ENCODE measurements around the gene WDPCP. TPM values are rescaled to one million over a fixed set of nuclear protein-coding genes. Genes with fewer than 3 reads are reported as not detected.

WDPCP gene
- total and polyA plus RNA-seq, 10 of the 15 experiments (the other 5 are each of a cell fraction or from before 2014, with no cell fraction given), result 2.1 to 7.9 (median 4.6) TPM

GRCh38 chr2:63538390-63538789 is 49.9 kb downstream of the WDPCP start:
- no peak overlapping the region for H3K9ac ChIP-seq (ENCODE audit: control insufficient read depth, insufficient read depth, low read length)
- H4K20me1 ChIP-seq (ENCODE audit: control insufficient read depth, insufficient read depth), result no peaks in the 10 kb centered on the region
- H3K79me2 ChIP-seq (ENCODE audit: control insufficient read depth, insufficient read depth, low read length), result no peaks in the 10 kb centered on the region
- TF ChIP-seq RAD21 (IDR thresholded peaks at IDR 0.05; ENCODE audit: insufficient read depth, low read depth, low read length) (no peak), NR2F1 (conservative IDR thresholded peaks at IDR 0.05) (no peak), EZH2 (IDR thresholded peaks at IDR 0.05; ENCODE audit: borderline replicate concordance, control insufficient read depth, low read depth, low read length) (no peak), IRF3 (IDR thresholded peaks at IDR 0.05) (no peak), ZNF622 (IDR thresholded peaks at IDR 0.05) (no peak), JUND (IDR thresholded peaks at IDR 0.05; ENCODE audit: low read depth, low read length) (no peak), SPI1 (IDR thresholded peaks at IDR 0.05; ENCODE audit: borderline replicate concordance, insufficient read depth, low read depth, low read length) (no peak)
- no peaks in the 10 kb centered on the region for H3K27me3 ChIP-seq (replicated peaks in 1 of 2; ENCODE audit: control insufficient read depth in 2 of 2, insufficient read depth in 2 of 2, low read length in 1 of 2)
- no peak overlapping the region for H3K4me3 ChIP-seq
- FAIRE-seq, result no peak
- in situ Hi-C loops (cut with MboI), result no loop called here
- no TSS peak for BruUV-seq (replicated peaks)
- ChIA-PET CTCF (interaction anchor here (0.6 to 0.8 kb wide), 2 partner anchors 24 to 371 kb away, joined by 3 read pairs; no protein-coding TSS in a partner anchor), SMC1A (ENCODE audit: uncharacterized antibody, unreplicated experiment) (interaction anchor here (1.4 kb wide), 1 partner anchor 51 kb away, joined by 3 read pairs; no protein-coding TSS in a partner anchor), POLR2A (interaction anchor here (0.6 kb wide), 1 partner anchor 1649 kb away, joined by 6 read pairs; no protein-coding TSS in a partner anchor), RAD21 (ENCODE audit: unreplicated experiment) (no interaction called here)
- no peak overlapping the region for H3K4me2 ChIP-seq (ENCODE audit: control insufficient read depth, insufficient read depth)
- intact Hi-C loops (cut with micrococcal nuclease; ENCODE audit: unreplicated experiment), result no loop called here
- H3K9me3 ChIP-seq (replicated peaks; ENCODE audit: control insufficient read depth, insufficient read depth, low read length), result no peaks in the 10 kb centered on the region
- H3K4me1 ChIP-seq (ENCODE audit: control insufficient read depth, insufficient read depth, low read length), result no peaks in the 10 kb centered on the region
- H2AFZ ChIP-seq (ENCODE audit: control insufficient read depth, low read depth, low read length), result no peak overlapping the region
- DNase-seq (ENCODE audit: low read depth, low spot score), result no peak
- ATAC-seq, result no peak
- no peak overlapping the region for H3K27ac ChIP-seq (ENCODE audit: control insufficient read depth, insufficient read depth)
- no peaks in the 10 kb centered on the region for H3K36me3 ChIP-seq (ENCODE audit: control insufficient read depth in 2 of 2, insufficient read depth in 2 of 2, low read length in 1 of 2)

DNA sequence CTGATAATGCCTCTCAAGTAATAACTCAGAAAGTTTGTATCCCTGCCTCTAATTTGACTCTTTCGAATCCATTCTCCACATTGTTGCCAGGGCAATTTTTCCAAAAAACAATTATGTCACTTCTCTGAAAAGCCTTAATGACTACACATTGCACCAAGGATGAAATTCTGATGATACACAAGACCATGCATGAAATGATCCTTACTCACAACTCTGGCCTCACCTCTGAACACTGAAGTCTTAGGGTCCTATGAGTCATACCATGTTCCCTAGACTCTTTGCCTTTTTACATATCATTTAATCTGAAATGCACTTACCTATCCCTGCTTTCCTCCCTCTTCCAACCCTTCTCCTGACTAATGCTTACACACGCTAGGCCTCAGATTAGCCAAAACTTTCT is 51.0 kb downstream of the WDPCP start:
- H3K36me3 ChIP-seq (ENCODE audit: control insufficient read depth in 2 of 2, insufficient read depth in 2 of 2, low read length in 1 of 2), result no peaks in the 10 kb centered on the region
- intact Hi-C loops (cut with micrococcal nuclease; ENCODE audit: unreplicated experiment), result no loop called here
- H3K9ac ChIP-seq (ENCODE audit: control insufficient read depth, insufficient read depth, low read length), result no peak overlapping the region
- no peak overlapping the region for H3K4me2 ChIP-seq (ENCODE audit: control insufficient read depth, insufficient read depth)
- POLR2A ChIA-PET, result no interaction called here
- CTCF ChIA-PET, result no interaction called here
- no peaks in the 10 kb centered on the region for H3K9me3 ChIP-seq (replicated peaks; ENCODE audit: control insufficient read depth, insufficient read depth, low read length)
- SMC1A ChIA-PET (ENCODE audit: uncharacterized antibody, unreplicated experiment), result interaction anchor here (1.4 kb wide), 1 partner anchor 50 kb away, joined by 3 read pairs; no protein-coding TSS in a partner anchor
- no peaks in the 10 kb centered on the region for H4K20me1 ChIP-seq (ENCODE audit: control insufficient read depth, insufficient read depth)
- no peak overlapping the region for H2AFZ ChIP-seq (ENCODE audit: control insufficient read depth, low read depth, low read length)
- in situ Hi-C loops (cut with MboI), result no loop called here
- BruUV-seq (replicated peaks), result no TSS peak
- no peaks in the 10 kb centered on the region for H3K4me1 ChIP-seq (ENCODE audit: control insufficient read depth, insufficient read depth, low read length)
- H3K27ac ChIP-seq (ENCODE audit: control insufficient read depth, insufficient read depth), result no peak overlapping the region
- no peaks in the 10 kb centered on the region for H3K27me3 ChIP-seq (replicated peaks in 1 of 2; ENCODE audit: control insufficient read depth in 2 of 2, insufficient read depth in 2 of 2, low read length in 1 of 2)
- FAIRE-seq, result no peak
- ATAC-seq, result no peak
- WGBS (ENCODE audit: insufficient coverage, insufficient replicate concordance, low lambda C conversion rate, missing lambda C conversion rate), result 92% methylated on average over 2 of the region's 2 CpGs
- RAD21 ChIA-PET (ENCODE audit: unreplicated experiment), result no interaction called here
- DNase-seq (ENCODE audit: low read depth, low spot score), result no peak
- H3K79me2 ChIP-seq (ENCODE audit: control insufficient read depth, insufficient read depth, low read length), result no peaks in the 10 kb centered on the region
- H3K4me3 ChIP-seq, result no peak overlapping the region
- TF ChIP-seq HDGF (IDR thresholded peaks at IDR 0.05) (no peak), RFX5 (IDR thresholded peaks at IDR 0.05; ENCODE audit: low read depth, low read length) (no peak), MTA2 (IDR thresholded peaks at IDR 0.05; ENCODE audit: low read depth) (no peak), MTA3 (IDR thresholded peaks at IDR 0.05; ENCODE audit: borderline replicate concordance, low read length) (no peak), WRNIP1 (IDR thresholded peaks at IDR 0.05; ENCODE audit: borderline replicate concordance, low read depth, low read length) (no peak), PML (IDR thresholded peaks at IDR 0.05; ENCODE audit: low read length) (no peak), MYB (IDR thresholded peaks at IDR 0.05; ENCODE audit: borderline replicate concordance, low read depth, low read length) (no peak), POLR2A (IDR thresholded peaks at IDR 0.05; ENCODE audit: low read depth, low read length) (no peak), RB1 (IDR thresholded peaks at IDR 0.05; ENCODE audit: borderline replicate concordance) (no peak)
- TF ChIP-seq, protein P1, sequence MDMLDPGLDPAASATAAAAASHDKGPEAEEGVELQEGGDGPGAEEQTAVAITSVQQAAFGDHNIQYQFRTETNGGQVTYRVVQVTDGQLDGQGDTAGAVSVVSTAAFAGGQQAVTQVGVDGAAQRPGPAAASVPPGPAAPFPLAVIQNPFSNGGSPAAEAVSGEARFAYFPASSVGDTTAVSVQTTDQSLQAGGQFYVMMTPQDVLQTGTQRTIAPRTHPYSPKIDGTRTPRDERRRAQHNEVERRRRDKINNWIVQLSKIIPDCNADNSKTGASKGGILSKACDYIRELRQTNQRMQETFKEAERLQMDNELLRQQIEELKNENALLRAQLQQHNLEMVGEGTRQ (IDR thresholded peaks at IDR 0.05; ENCODE audit: borderline replicate concordance, low read depth, low read length), result no peak
